IPS-18a (cell line): Measurements from ENCODE around the gene POLD3.

Experiments
- H3K27ac ChIP-seq: one replicate; pipeline ENCODE4 v1.5.1; 2013; ENCODE audit warnings: low read length
- H3K27me3 ChIP-seq: one replicate; pipeline ENCODE4 v1.6.1; 2013; ENCODE audit warnings: mild to moderate bottlenecking, low read length; ENCODE audit not compliant: control insufficient read depth, insufficient read depth
- H3K36me3 ChIP-seq: one replicate; pipeline ENCODE4 v1.6.1; 2013; ENCODE audit warnings: low read depth, low read length; ENCODE audit not compliant: control insufficient read depth
- H3K4me1 ChIP-seq: one replicate; pipeline ENCODE4 v1.6.1; 2013; ENCODE audit warnings: low read depth, low read length; ENCODE audit not compliant: control insufficient read depth
- H3K4me3 ChIP-seq: one replicate; pipeline ENCODE4 v1.5.1; 2013; ENCODE audit warnings: low read length
- H3K9ac ChIP-seq: one replicate; pipeline ENCODE4 v1.6.1; 2013; ENCODE audit warnings: mild to moderate bottlenecking, low read length, moderate library complexity
- H3K9me3 ChIP-seq: one replicate; pipeline ENCODE4 v1.6.1; 2013; ENCODE audit warnings: low read depth, low read length; ENCODE audit not compliant: control insufficient read depth

The POLD3 gene

GRCh38 chr11:74669211-74670160, 77.1 kb downstream of the POLD3 start:
- no peak overlapping the region for H3K4me3 ChIP-seq
- no peak overlapping the region for H3K9ac ChIP-seq
- no peaks in the 10 kb centered on the region for H3K36me3 ChIP-seq
- no peaks in the 10 kb centered on the region for H3K4me1 ChIP-seq
- H3K27me3 ChIP-seq: no peaks in the 10 kb centered on the region
- no peak overlapping the region for H3K27ac ChIP-seq
- H3K9me3 ChIP-seq: no peaks in the 10 kb centered on the region

- Histone ChIP-seq H3K4me3 (no peak overlapping the region), H3K4me1 (no peaks in the 10 kb centered on the region), H3K27me3 (no peaks in the 10 kb centered on the region), H3K9ac (no peak overlapping the region), H3K36me3 (no peaks in the 10 kb centered on the region), H3K27ac (no peak overlapping the region), H3K9me3 (no peaks in the 10 kb centered on the region)
Observed at GRCh38 chr11:74670171-74670570, 77.8 kb downstream of the POLD3 start.

- Histone ChIP-seq H3K4me3 (no peak overlapping the region), H3K4me1 (no peaks in the 10 kb centered on the region), H3K27me3 (no peaks in the 10 kb centered on the region), H3K36me3 (no peaks in the 10 kb centered on the region), H3K27ac (no peak overlapping the region), H3K9ac (no peak overlapping the region), H3K9me3 (no peaks in the 10 kb centered on the region)
Observed at GRCh38 chr11:74671520-74672196, 79.3 kb downstream of the POLD3 start.

- Histone ChIP-seq H3K9ac (no peak overlapping the region), H3K9me3 (no peaks in the 10 kb centered on the region), H3K4me3 (no peak overlapping the region), H3K4me1 (no peaks in the 10 kb centered on the region), H3K27me3 (no peaks in the 10 kb centered on the region), H3K36me3 (no peaks in the 10 kb centered on the region), H3K27ac (no peak overlapping the region)
Observed at GRCh38 chr11:74672332-74672955, 80.1 kb downstream of the POLD3 start.

GRCh38 chr11:74672956-74673692, 80.7 kb downstream of the POLD3 start:
- no peak overlapping the region for H3K9ac ChIP-seq

GRCh38 chr11:74673693-74674360, 81.4 kb downstream of the POLD3 start:
- Histone ChIP-seq H3K9me3 (no peaks in the 10 kb centered on the region), H3K4me1 (no peaks in the 10 kb centered on the region), H3K27ac (no peak overlapping the region), H3K4me3 (no peak overlapping the region), H3K9ac (no peak overlapping the region), H3K36me3 (no peaks in the 10 kb centered on the region), H3K27me3 (no peaks in the 10 kb centered on the region)

More at GRCh38 chr11:74672956-74673692, 80.7 kb downstream of the POLD3 start:
- Histone ChIP-seq H3K36me3 (no peaks in the 10 kb centered on the region), H3K27ac (no peak overlapping the region), H3K4me3 (no peak overlapping the region), H3K27me3 (no peaks in the 10 kb centered on the region), H3K9me3 (no peaks in the 10 kb centered on the region), H3K4me1 (no peaks in the 10 kb centered on the region)

- no peaks in the 10 kb centered on the region for H3K27me3 ChIP-seq
- no peak overlapping the region for H3K9ac ChIP-seq
- H3K9me3 ChIP-seq: no peaks in the 10 kb centered on the region
- no peak overlapping the region for H3K27ac ChIP-seq
- no peaks in the 10 kb centered on the region for H3K4me1 ChIP-seq
- H3K36me3 ChIP-seq: no peaks in the 10 kb centered on the region
- H3K4me3 ChIP-seq: no peak overlapping the region
Observed at GRCh38 chr11:74675761-74676160, 83.4 kb downstream of the POLD3 start.

GRCh38 chr11:74676596-74676995, 84.2 kb downstream of the POLD3 start:
- Histone ChIP-seq H3K27me3 (no peaks in the 10 kb centered on the region), H3K36me3 (no peaks in the 10 kb centered on the region), H3K9ac (no peak overlapping the region), H3K27ac (no peak overlapping the region), H3K4me3 (no peak overlapping the region), H3K9me3 (no peaks in the 10 kb centered on the region), H3K4me1 (no peaks in the 10 kb centered on the region)

GRCh38 chr11:74677131-74677530, 84.7 kb downstream of the POLD3 start:
- Histone ChIP-seq H3K4me3 (no peak overlapping the region), H3K27ac (no peak overlapping the region), H3K27me3 (no peaks in the 10 kb centered on the region), H3K9me3 (no peaks in the 10 kb centered on the region), H3K4me1 (no peaks in the 10 kb centered on the region), H3K36me3 (no peaks in the 10 kb centered on the region), H3K9ac (no peak overlapping the region)

- Histone ChIP-seq H3K4me1 (no peaks in the 10 kb centered on the region), H3K36me3 (no peaks in the 10 kb centered on the region), H3K27me3 (peaks cover 8% of the 10 kb centered on the region), H3K9me3 (no peaks in the 10 kb centered on the region), H3K9ac (no peak overlapping the region), H3K4me3 (no peak overlapping the region), H3K27ac (no peak overlapping the region)
Observed at GRCh38 chr11:74678041-74678440, 85.7 kb downstream of the POLD3 start.
